ENCODE results near the gene TMOD1. TPM values are rescaled to one million over a fixed set of nuclear protein-coding genes. Genes with fewer than 3 reads are reported as not detected.

TMOD1 gene
- total and polyA plus RNA-seq, 3 donors from 2014 or later: 3.9 to 7.8 (median 3.9) TPM

DNA sequence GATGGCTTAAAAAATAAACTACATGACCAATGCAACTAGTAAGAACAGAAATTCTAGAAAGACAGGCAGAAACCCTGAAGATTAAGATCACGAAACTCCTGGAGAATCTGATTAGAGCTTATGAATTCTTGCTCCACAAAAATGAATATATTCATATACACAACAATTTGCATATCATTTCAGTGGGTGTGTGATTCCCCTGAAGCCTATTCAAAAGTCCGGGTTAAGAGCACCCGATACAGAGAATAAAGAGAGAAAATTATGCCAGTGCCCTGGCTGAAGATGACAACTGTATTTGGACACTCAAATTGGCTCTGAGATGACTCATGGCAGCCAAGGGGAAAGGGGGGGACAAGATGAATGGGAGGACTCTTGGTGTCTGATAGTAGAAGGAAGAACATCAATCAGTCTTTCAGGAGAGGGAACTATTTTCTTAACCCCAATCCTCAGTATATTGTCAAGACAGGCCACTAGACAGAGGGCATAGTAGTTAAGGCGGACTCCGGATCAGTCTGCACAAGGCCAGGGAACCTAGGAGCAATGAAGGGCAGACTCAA is 6.0 kb downstream of the TMOD1 start:
- TF ChIP-seq, protein P1, sequence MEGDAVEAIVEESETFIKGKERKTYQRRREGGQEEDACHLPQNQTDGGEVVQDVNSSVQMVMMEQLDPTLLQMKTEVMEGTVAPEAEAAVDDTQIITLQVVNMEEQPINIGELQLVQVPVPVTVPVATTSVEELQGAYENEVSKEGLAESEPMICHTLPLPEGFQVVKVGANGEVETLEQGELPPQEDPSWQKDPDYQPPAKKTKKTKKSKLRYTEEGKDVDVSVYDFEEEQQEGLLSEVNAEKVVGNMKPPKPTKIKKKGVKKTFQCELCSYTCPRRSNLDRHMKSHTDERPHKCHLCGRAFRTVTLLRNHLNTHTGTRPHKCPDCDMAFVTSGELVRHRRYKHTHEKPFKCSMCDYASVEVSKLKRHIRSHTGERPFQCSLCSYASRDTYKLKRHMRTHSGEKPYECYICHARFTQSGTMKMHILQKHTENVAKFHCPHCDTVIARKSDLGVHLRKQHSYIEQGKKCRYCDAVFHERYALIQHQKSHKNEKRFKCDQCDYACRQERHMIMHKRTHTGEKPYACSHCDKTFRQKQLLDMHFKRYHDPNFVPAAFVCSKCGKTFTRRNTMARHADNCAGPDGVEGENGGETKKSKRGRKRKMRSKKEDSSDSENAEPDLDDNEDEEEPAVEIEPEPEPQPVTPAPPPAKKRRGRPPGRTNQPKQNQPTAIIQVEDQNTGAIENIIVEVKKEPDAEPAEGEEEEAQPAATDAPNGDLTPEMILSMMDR (IDR thresholded peaks at IDR 0.05): no peak
- TF ChIP-seq POLR2A (IDR thresholded peaks at IDR 0.05): no peak
- peaks cover 9% of the 10 kb centered on the region for H3K4me1 ChIP-seq
- H3K9me3 ChIP-seq: no peaks in the 10 kb centered on the region
- DNase-seq: no peak
- no peaks in the 10 kb centered on the region for H3K27me3 ChIP-seq
- WGBS, 2 donors: 92 to 93% methylated on average over 5 of the region's 5 CpGs
- H3K36me3 ChIP-seq (ENCODE audit: low read depth, missing control alignments): no peaks in the 10 kb centered on the region
- H3K27ac ChIP-seq: no peak overlapping the region
- no peak overlapping the region for H3K4me3 ChIP-seq
- intact Hi-C loops (cut with DNase I; ENCODE audit: low total_unique reads): loop anchor here (10.0 kb wide), 1 partner anchor 47 kb away; no protein-coding TSS in a partner anchor

DNA sequence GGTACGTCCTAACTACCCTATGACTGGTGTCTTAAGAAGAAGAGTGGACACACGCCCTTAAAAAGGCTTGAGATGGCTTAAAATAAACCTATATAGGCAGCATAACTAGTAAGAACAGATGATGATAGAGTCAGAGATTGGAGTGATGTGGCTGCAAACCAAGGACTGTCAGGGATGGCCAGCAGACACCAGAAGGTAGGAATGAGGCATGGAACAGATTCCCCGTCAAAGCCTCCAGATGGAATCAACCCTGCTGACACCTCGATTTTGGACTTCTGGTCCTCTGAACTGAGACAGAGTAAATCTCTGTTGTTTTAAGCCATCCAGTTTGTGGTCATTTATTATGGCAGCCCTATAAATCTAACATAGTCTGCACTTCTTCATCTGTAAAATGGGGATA is 7.4 kb downstream of the TMOD1 start:
- intact Hi-C loops (cut with DNase I; ENCODE audit: low total_unique reads): loop anchor here (10.0 kb wide), 1 partner anchor 46 kb away; no protein-coding TSS in a partner anchor
- TF ChIP-seq, protein P1 (IDR thresholded peaks at IDR 0.05): no peak
- TF ChIP-seq POLR2A (IDR thresholded peaks at IDR 0.05): no peak
- H3K4me3 ChIP-seq: no peak overlapping the region
- DNase-seq: no peak
- H3K4me1 ChIP-seq: no peaks in the 10 kb centered on the region
- H3K36me3 ChIP-seq (ENCODE audit: low read depth, missing control alignments): no peaks in the 10 kb centered on the region
- no peaks in the 10 kb centered on the region for H3K9me3 ChIP-seq
- H3K27ac ChIP-seq: no peak overlapping the region
- H3K27me3 ChIP-seq: no peaks in the 10 kb centered on the region
- WGBS, 2 donors: 84 to 91% methylated on average over 4 of the region's 4 CpGs

DNA sequence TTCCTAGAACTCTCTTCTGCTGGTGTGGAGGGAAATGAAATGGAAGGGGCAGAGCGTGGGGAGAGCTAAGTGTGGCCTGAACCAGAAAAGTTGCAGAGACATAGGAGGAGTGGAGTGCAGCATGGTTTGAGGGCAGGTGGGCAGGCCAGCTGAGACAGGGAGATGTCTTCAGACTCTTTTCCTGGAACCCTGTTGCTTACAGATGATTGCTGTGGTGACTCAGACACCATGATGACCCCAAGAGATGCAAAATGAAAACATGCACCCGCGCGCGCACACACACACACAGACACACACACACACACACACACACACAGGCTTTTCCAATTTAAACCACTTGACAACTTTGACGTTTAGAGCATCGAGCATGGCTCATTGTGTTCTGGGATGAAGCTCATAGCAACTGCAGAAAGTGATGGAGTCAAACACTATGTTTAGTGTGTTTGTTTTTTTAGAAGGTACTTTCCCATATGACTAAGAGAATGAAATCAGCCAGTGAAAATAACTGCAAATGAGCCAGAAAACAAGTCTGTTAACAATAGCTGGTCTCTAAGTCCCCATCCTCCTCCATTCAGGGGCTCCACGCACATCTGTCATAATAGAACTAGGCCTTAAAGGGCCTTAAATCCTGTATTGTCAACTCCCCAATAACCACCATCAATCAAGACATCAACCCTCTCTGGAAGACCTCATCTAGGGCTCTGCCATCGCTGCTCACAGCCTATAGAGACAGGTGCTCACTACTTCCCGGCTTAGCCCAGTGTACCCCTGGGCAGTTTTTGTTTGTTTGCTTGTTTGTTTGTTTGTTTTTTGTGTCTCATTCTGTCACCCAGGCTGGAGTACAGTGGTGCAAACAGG is 9.6 kb downstream of the TMOD1 start:
- WGBS, 2 donors: 85 to 87% methylated on average over 10 of the region's 10 CpGs
- no peak overlapping the region for H3K27ac ChIP-seq
- H3K9me3 ChIP-seq: no peaks in the 10 kb centered on the region
- H3K36me3 ChIP-seq (ENCODE audit: low read depth, missing control alignments): no peaks in the 10 kb centered on the region
- DNase-seq: no peak
- H3K27me3 ChIP-seq: no peaks in the 10 kb centered on the region
- TF ChIP-seq POLR2A (IDR thresholded peaks at IDR 0.05): no peak
- TF ChIP-seq, protein P1 (IDR thresholded peaks at IDR 0.05): no peak
- H3K4me3 ChIP-seq: no peak overlapping the region
- intact Hi-C loops (cut with DNase I; ENCODE audit: low total_unique reads): no loop called here
- no peaks in the 10 kb centered on the region for H3K4me1 ChIP-seq

DNA sequence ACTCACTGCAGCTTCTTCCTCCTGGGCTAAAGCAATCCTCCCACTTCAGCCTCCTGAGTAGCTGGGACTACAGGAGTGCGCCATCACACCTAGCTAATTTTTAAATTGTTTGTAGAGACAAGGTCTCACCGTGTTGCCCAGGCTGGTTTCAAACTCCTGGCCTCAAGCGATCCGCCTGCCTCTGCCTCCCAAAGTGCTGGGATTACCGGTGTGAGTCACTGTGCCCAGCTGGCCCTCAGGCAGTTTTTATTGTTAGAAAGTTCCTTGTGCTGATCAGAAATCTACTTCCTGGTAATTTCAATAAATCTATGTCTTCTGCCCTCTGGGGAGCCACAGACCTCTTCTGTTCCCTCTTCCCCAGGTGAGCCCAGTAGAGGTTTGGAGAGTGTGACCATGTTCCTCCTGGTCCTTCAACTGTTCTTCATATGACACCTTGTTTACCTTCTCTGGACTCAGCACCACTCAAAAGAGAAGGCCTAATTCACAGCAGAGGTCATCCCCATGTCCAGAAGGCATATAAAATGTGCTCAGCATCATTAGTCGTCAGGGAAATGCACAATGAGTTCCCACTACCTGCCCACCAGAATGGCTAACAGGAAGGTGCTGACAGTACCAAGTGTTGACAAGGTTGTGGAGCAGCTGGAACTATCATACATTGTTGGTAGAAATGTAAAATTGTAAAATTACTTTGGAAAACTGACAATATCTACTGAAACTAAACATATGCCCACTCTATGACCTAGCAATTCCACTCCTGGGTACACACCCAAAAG is 10.4 kb downstream of the TMOD1 start:
- no peak for DNase-seq
- intact Hi-C loops (cut with DNase I; ENCODE audit: low total_unique reads): no loop called here
- no peak overlapping the region for H3K27ac ChIP-seq
- no peaks in the 10 kb centered on the region for H3K4me1 ChIP-seq
- no peaks in the 10 kb centered on the region for H3K27me3 ChIP-seq
- TF ChIP-seq, protein P1 (IDR thresholded peaks at IDR 0.05): no peak
- TF ChIP-seq POLR2A (IDR thresholded peaks at IDR 0.05): no peak
- H3K9me3 ChIP-seq: no peaks in the 10 kb centered on the region
- no peaks in the 10 kb centered on the region for H3K36me3 ChIP-seq (ENCODE audit: low read depth, missing control alignments)
- 82 to 92% methylated on average over 6 of the region's 6 CpGs for whole genome bisulfite sequencing, 2 donors
- no peak overlapping the region for H3K4me3 ChIP-seq

Measured in testis (tissue), 3 donors.